GM12891 (cell line): ENCODE results near the gene AK5.

ENCODE experiments used
- PAX5 ChIP-seq: IDR thresholded peaks from 2 replicates; pipeline ENCODE4 v1.6.1; 2011; ENCODE audit warnings: low read length, moderate library complexity, mild to moderate bottlenecking; ENCODE audit not compliant: insufficient read depth, severe bottlenecking
- POLR2A ChIP-seq: IDR thresholded peaks from 2 replicates; pipeline ENCODE4 v1.6.1; 2011; ENCODE audit warnings: low read depth, low read length, control low read depth
- POLR2AphosphoS5 ChIP-seq: IDR thresholded peaks from 2 replicates; pipeline ENCODE4 v1.6.1; 2011; ENCODE audit warnings: low read depth, low read length, control low read depth
- SPI1 ChIP-seq: IDR thresholded peaks from 2 replicates; pipeline ENCODE4 v1.6.1; 2011; ENCODE audit warnings: low read depth, low read length, control low read depth
- TAF1 ChIP-seq: IDR thresholded peaks from 2 replicates; pipeline ENCODE4 v1.6.1; 2011; ENCODE audit warnings: low read depth, low read length, control low read depth

GRCh38 chr1:77234096-77234495, 47.7 kb upstream of the AK5 start:
- no peak for TF ChIP-seq TAF1
- TF ChIP-seq POLR2A = no peak
- TF ChIP-seq PAX5 = no peak
- no peak for TF ChIP-seq POLR2AphosphoS5
- TF ChIP-seq SPI1 = no peak
